HCT116 (cell line): Measurements from ENCODE around the gene GLB1L.

ENCODE experiments used
- CTCF ChIP-seq, 3 experiments: fragments of 200-600 bp in 1 of 3; sonication (generic) in 1 of 3; IDR thresholded peaks in 2 of 3; conservative IDR thresholded peaks in 1 of 3; 2 replicates each; pipeline ENCODE4 v1.5.1; 2012 to 2017; ENCODE audit warnings: low read depth in 2 of 3, low read length in 2 of 3, antibody characterized with exemption in 1 of 3, borderline replicate concordance in 1 of 3, control low read depth in 1 of 3, mild to moderate bottlenecking in 1 of 3, mixed read lengths in 1 of 3, mixed run types in 1 of 3, moderate library complexity in 1 of 3; ENCODE audit not compliant: insufficient read depth in 1 of 3
- EZH2 ChIP-seq: fragments of 200-600 bp; sonication (generic); IDR thresholded peaks from 2 replicates; pipeline ENCODE4 v1.6.1; 2017; ENCODE audit warnings: antibody characterized with exemption, mixed run types
- EZH2phosphoT487 ChIP-seq: fragments of 200-600 bp; IDR thresholded peaks from 2 replicates; pipeline ENCODE4 v1.6.1; 2018; ENCODE audit warnings: antibody characterized with exemption, borderline replicate concordance
- POLR2A ChIP-seq: IDR thresholded peaks from 2 replicates; pipeline ENCODE4 v1.7.0; 2011; ENCODE audit warnings: borderline replicate concordance; ENCODE audit not compliant: insufficient read depth, insufficient read length; ENCODE audit errors: extremely low read depth
- POLR2AphosphoS5 ChIP-seq: IDR thresholded peaks from 2 replicates; pipeline ENCODE4 v1.6.1; 2011; ENCODE audit warnings: mild to moderate bottlenecking, low read depth, low read length, moderate library complexity
- RAD21 ChIP-seq: IDR thresholded peaks from 2 replicates; pipeline ENCODE4 v1.6.1; 2012; ENCODE audit warnings: low read depth, mild to moderate bottlenecking
- SIN3A ChIP-seq: IDR thresholded peaks from 2 replicates; pipeline ENCODE4 v1.6.1; 2012; ENCODE audit warnings: low read depth
- SP1 ChIP-seq: IDR thresholded peaks from 2 replicates; pipeline ENCODE4 v1.6.1; 2012; ENCODE audit warnings: low read depth
- SRF ChIP-seq: IDR thresholded peaks from 2 replicates; pipeline ENCODE4 v1.6.1; 2012; ENCODE audit warnings: low read depth
- YY1 ChIP-seq: IDR thresholded peaks from 2 replicates; pipeline ENCODE4 v1.6.1; 2011; ENCODE audit warnings: low read length, low read depth, moderate library complexity, mild to moderate bottlenecking; ENCODE audit not compliant: insufficient replicate concordance; ENCODE audit errors: extremely low read depth
- ZNF274 ChIP-seq: fragments of 200-500 bp; sonication (Bioruptor generic); IDR thresholded peaks from 2 replicates; pipeline ENCODE4 v1.6.1; 2014; ENCODE audit warnings: mild to moderate bottlenecking, low read depth, low read length, inconsistent platforms

DNA sequence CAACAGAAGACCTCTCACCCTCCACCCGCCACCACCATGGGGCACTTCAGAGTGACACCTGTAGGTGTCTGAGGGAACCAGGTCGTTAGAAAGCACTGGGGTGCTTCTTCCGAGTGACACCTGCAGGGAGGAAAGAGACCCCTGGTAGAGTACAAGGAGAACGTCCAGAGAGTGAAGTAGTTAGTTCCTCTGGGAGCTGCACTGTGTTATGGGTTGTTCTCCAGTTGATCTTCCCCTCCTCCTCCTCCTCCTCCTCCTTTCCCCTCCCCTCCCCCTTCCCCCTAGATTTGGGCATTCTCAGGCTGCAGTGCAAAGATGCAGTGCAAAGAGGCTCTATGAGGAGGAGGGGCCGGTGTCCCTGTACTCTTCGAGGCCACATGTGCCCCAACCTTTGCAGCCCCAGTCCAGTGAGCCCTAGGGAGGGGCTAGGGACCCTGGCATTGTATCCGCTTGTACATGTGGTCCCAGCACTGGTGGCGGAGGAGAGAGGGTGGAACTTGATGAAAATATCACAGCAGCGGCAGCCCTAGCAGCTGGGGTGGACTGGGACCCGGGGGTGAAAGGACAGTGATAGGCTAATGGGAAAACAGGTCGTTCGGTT, 34.8 kb upstream of the GLB1L start:
- peak in 1 of 3 experiments; percentile 1; a peak in 1 of 6 replicates for TF ChIP-seq CTCF (IDR thresholded peaks at IDR 0.05 in 2 of 3, conservative IDR thresholded peaks at IDR 0.05 in 1 of 3; ENCODE audit: borderline replicate concordance in 1 of 3, insufficient read depth in 1 of 3, low read depth in 2 of 3, low read length in 2 of 3)
- TF ChIP-seq SIN3A = no peak
- no peak for TF ChIP-seq SRF
- TF ChIP-seq YY1 = no peak
- no peak for TF ChIP-seq POLR2AphosphoS5
- no peak for TF ChIP-seq EZH2
- no peak for TF ChIP-seq ZNF274
- TF ChIP-seq EZH2phosphoT487 = no peak
- no peak for TF ChIP-seq SP1
- no peak for TF ChIP-seq RAD21
- no peak for TF ChIP-seq POLR2A
